ENCODE measurements around the gene FOXC1.
A peak's percentile ranks its signal among the peaks of the same experiment; 100 is the strongest.

FOXC1 gene

DNA sequence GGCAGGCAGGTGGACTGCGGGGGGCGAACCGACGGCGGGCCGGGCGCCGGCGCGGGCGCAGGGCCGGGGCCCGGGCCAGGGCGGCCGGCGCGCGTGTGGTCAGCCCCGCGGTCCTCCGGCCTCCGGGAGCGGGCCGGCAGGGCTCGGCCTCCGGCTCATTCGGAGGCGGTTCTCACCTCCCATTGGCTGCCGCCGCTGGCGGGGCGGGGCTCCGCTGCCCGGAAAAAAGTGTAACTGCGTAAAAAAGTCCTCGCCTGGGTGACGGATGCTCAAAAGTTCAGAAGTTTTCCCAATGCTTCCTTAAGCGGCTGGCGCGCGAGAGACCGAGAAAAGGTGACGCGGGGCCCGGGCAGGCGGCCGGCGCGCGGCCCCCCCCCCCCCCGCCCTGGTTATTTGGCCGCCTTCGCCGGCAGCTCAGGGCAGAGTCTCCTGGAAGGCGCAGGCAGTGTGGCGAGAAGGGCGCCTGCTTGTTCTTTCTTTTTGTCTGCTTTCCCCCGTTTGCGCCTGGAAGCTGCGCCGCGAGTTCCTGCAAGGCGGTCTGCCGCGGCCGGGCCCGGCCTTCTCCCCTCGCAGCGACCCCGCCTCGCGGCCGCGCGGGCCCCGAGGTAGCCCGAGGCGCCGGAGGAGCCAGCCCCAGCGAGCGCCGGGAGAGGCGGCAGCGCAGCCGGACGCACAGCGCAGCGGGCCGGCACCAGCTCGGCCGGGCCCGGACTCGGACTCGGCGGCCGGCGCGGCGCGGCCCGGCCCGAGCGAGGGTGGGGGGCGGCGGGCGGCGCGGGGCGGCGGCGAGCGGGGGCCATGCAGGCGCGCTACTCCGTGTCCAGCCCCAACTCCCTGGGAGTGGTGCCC is at the start of gene FOXC1:
Gene FOXC1 (plus strand): TSS at position 268 of the 849 bp plus-strand sequence. CDS start 531 bp downstream, at position 799.
- peak; percentile 61 for DNase-seq

DNA sequence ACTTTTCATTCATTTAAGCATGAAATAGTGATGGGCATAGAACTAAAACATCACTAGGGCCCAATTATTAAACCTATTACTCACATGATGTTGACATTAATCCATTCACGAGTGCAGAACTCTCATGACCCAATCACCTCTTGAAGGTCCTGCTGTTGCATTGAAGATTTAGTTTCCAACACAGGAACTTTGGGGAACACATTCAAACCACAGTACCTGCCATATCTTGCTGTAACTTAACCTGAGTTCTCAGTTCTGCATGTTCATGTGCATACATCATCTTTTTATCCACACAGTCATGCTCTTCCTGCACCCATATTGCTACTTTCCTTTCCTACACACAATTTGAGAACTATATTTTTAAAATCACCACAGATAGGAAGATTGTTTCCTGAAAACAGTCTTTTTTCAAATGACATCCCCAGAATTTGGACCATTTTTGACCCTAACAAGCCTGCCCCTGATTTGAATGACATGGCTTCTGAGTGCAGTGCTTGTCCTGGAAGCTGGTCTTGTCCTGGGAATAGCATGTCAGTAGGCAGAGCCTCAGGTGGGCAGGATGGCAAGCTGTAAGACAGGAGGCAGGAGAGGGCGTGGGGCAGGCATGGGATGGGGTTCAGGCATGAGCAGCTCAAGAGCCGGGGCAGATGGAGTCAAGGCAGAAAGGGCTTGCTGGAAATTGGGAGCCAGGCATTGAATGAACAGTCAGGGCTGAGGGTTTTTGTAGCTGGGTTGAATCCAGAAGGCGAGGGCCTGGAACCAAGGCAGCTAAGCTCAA is 49.2 kb upstream of the FOXC1 start:
- no peak for DNase-seq

DNA sequence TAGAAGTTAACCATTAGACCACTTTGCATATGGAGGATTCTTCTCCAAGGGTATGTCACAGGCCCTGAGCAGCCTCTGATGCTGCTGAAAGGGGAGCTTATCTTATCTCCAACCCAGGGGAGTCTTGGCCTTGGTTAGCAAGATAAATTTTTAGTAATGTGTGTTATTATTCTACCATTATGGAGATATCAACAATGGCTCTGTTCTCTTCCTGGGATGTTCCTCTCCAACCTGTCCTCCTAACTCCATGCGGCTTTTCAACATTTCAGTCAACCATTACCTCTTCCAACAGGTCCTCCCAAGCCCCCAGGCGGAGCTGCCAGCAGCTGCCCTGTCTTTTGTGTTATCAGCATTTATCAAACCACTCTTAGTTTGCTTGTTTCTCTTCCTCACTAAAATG is 48.4 kb upstream of the FOXC1 start:
- no peak for DNase-seq

DNA sequence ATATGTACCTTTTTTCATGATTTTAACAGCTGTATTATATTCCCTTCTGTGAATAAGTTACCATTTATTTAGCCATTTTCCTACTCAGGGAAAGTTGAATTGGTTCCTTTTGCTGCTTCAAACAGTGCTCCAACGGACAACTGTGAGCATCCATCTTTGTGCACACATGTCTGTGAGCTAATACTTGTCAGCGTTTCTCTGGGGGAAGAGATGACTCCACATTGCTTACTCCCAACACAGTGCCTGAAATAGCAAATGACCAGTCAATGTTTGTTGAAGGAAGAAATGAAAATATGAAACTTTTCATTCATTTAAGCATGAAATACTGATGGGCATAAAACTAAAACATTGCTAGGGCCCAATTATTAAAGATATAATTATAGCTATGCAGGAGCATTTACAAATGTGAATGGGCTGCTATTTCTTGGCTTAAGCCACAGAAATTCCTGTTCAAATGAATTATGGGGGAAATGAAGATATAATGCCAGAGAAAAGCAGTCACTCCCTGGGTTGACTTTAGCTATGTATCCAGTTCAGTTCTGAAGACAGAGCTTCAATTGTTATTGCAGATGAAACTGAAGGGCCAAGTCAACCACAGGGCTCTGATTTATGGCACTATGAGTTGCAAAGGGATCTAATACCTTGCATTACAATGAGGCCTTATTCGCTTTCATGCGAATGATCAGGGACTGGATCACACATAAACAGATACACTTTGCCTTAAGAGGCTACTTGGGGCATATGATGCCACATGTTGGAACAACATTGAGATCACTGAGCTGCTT is 47.4 kb upstream of the FOXC1 start:
- no peak for DNase-seq

DNA sequence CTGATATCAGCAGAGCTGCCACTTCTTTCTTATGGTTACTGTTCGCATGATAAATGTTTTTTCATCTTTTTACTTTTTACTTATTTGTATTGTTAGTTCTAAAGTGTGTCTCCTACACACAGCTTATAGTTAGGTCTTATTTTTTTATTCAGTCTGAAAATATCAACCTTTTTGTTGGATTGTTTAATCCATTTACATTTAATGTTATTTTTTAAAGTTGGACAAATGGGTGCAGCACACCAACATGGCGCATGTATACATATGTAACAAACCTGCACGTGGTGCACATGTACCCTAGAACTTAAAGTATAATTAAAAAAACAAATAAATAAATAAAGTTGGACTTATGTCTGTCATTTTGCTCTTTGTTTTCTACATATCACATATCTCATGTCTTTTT is 40.3 kb upstream of the FOXC1 start:
- DNase-seq, result no peak

DNA sequence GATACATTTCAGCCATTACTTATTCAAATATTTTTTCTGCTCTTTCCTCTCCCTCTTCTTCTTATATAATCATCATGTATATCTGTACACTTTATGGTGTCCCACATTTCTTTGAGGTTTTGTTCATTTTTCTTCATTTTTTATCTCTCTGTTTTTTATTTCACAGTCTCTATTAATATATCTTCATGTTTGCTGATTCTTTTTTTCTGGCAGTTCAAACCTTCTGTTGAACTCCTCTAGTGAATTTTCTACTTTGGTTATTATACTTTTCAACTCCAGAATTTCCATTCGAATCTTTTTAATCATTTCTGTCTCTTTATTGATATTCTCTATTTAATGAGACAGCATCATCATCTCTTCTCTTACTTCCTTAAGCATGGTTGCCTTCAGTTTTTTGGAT is 38.9 kb upstream of the FOXC1 start:
- DNase-seq, result no peak

DNA sequence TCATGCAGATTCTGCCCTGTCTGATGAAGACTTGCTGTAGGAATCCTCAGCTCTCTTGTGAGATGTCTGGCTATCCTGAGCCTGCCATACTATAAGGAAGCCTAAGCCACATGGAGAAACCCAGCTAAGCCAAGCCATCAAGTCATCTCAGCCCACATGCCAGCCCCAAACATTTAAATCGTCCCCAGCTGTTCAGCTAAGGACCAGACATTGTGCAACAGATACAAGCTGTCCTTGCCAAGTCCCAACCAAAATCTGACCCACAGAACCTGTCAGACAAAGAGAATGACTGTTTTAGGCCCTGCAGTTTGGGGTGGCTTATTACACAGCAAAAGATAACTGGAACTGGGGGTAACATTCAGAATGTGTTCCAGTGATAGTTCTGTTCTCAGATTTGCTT is 36.8 kb upstream of the FOXC1 start:
- no peak for DNase-seq

DNA sequence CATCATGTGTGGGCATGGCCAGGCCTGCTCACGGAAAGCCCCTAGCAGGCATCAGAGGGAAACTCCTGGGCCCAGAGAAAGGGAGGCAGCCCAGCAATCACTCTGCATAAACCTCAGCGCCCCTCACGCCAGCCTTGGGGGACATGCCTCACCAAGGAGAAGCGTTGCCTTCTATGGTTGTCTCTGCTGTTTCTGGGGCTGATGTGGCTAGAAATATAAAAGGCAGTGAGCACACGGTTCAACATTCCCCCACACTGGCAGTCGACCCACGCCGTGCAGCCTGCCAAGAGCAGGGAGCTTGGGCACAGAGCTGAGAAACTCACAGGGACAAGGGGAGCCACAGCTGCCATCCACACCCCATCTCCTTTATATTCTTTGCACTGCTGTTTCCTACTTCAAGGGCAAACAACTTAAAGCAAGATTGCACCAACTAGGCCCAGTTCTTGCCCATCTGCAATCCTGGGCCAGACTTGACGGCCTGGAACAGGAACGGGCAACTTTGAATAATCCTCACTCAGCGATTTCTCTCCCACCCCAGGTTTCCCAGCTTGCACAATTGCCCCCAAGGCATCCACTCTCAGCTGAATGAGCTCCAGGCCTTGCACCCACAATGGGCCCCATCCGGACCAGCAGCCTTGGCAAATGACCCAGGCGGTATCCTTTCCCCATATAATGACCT is 35.5 kb upstream of the FOXC1 start:
- DNase-seq, result no peak

DNA sequence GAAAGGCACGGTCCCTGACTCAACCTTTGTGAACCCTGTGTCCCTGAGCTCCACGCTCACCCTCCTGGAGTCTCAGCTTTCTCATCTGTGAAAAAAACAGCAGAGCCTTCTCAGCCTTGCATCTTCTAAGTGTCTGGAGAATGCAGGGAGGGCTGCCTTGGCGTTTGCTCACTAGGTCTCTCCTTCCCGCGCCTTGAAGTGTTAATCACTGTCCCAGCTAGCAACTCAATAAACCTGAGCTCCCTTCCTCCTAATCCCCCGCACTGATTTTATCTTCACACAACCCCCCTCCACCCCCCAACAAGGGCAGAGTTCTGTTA is 34.9 kb upstream of the FOXC1 start:
- peak; percentile 70 for DNase-seq

DNA sequence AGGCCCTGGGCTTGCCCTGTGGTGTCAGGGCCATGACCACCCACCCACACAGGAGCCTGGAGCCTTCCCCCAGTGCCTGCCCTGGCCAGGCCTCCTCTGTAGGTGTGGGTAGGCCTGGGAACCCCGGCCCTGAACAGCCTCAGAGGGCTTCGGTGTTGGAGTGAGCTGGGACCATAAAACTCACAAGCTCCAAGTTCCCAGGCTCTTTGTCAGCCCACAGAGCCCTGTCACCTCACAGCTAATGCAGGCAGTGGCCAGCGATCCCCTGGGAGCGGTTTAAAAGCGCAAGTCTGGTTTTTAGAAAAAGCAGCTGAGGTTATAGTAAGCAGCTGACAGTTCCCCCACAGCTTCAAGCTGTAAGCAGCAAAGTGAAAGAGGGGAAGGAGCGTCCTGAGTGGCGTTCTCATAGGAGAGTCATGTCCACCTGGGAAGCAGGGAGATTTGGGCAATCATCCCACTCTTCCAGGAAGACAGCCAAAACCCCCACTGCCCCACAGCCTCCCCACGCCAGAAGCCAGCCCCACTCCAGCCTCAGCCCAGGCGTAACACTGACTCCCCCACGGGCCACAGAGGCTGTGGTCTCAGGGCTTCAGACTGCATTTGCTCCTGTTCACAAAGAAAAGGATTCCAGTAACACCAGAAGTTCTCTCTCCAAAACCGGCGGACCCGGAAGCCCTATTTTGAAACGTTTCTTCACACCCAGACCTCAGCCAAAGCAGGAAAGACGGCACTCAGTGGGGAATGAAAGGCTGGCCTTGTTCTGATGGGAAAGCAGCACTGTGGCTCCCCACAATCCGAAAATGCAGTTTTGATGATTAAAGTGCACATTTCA is 34.3 kb upstream of the FOXC1 start:
- DNase-seq, result peak; percentile 62

DNA sequence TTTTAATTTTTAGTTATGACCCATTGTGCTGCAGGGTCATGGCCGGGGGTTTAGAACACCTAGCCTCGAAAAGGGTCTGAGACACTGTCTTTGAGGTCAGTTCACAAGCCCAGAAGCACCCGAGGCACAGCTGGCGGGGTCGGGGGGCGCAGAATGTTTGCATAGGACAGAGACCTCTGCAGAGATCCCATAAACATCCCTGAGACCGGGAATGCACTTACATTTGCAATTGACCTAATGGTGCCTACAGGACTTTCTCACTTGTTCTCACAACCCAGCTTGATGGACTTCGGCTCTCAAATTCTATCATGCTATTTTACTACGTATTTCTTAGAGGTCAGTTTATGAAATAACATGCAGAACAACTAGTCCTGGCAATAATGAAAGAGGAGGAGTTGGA is 33.5 kb upstream of the FOXC1 start:
- DNase-seq, result no peak

DNA sequence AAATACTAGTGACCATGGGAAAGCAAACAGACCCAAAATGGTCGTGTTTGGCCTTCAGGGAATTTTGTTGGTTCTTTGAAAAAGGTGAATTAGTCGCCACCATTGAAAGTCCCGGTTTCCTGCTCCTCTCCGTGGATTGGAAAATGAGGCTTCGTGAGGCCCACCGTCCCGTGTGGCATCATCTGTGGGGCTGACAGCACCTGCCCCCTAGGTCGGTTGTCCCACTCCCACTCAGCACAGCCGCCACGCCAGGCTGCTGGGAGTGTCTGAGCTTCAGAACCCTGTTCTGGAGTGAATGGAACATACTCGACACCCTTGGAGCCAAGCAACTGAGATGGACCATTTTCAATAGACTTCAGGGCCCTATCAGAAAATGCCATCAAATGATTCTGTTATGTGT is 33.0 kb upstream of the FOXC1 start:
- DNase-seq, result no peak

DNA sequence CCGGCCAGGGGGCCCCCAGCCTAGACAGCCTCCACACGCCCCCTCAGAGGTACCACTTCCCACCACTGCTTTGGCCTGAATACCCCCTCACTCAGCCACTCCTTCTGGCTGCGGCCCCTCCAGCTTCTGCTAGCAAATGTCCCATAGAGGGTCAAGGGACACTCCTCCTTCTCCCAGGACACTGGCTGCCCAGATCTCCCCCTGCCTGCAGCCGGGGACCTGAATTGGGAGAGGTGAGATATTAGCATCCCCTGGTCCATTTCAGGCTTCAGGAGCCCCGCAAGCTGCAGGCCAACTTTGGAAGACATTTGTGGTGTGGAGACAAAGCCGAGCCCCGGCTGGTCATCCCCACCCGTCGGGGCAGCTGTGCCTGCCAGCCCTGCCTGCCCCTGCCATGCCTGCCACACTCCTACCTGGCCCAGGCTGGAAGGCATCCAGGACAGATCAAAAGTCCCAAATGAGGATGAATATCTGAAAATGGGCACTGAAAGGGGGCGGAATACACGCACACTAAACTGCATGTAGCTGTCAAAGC is 32.5 kb upstream of the FOXC1 start:
- DNase-seq, result no peak

DNA sequence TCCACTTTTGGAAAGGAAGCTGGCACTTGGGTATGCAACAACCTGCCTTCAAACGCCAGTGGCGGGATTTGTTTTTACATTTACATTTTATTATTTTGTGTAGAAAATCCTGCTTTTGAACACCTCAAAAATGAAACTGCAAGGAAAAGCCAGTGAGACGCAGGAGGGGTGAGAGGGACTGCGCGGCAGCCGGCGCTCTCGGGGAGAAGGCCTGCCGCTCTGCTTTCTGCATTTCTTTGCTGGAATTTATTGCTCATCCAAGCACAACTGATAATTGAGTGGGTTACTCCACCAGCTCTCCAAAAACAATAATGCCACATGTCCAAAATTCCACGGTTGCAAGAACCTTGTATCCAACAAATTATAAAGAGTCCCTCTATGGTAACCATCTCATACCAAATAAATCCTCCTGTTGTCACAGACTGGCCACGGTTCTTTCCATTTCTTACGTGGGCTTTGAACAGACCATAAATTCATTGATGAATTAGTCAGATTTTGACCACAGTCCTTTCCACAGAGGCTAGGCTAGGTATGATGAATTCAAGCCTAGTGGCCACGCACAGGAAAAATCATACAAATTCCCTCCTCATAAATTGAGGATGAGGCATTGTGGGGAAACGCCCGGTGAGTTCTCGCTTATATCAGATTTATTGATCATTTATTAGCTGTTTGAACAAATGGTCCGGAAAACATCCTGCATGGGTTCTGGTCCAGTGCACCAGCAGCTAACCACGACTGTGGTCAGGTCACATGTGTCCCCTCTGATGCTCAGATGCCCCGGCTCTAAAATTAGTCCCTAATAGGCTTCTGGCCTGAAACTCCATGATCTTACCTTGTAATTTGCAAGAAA is 31.6 kb upstream of the FOXC1 start:
- no peak for DNase-seq

DNA sequence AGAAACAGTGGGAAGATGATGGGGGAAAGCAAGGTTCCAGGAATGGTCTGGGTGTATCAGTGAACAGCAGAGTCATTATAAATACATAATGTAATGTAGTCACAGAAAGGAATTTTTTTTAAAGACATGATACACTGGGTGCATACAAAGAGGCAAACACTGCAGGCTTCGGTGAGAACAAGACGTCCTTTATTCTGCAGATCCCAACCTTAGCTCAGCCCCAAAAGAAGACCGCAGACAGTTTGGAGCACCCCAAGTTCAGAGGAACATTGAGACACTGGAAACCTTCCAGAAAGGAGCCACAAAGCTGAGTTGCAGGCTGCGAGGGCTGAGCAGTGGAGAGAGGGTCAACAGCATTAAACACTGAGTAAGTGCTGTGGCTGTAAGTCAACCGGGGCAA is 30.6 kb upstream of the FOXC1 start:
- DNase-seq, result no peak

DNA sequence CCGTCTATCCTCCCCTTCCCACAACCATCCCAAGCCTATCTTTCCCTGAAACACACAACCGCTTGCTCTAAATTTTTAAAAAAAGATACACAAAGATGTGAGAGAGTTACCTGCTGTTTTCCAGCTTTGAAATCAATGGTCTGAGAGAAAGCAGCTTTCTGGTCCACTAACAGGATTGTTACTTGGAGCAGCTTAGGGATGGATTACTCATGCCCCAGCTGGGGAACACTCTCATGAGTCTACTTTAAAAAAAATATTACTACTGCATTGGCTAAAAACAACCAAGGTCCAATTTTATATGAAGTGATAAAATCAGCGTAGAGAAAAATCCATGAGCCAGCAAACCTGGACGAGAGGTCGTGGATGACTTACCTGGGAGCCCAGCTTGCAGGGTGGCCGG is 29.6 kb upstream of the FOXC1 start:
- DNase-seq, result peak; percentile 92

DNA sequence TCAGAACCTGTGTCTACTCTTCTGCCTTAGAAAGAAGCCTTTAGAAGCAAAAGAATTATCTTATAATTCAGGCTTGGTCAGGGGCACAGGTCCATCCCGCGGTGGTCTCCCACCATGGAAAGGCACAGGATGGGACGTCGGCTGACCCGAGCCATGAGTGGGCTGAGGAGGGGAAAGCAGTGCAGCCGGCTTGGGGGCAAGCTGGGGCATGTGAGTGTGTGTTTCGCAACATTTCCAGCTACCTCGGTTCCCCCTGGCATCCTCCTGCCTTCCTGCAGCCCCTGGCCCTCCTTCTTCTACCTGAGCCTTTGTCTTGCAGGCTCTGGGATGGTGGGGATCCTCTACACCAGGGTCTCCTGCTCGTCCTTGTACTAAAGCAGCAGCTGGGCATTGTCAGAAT is 29.1 kb upstream of the FOXC1 start:
- no peak for DNase-seq

DNA sequence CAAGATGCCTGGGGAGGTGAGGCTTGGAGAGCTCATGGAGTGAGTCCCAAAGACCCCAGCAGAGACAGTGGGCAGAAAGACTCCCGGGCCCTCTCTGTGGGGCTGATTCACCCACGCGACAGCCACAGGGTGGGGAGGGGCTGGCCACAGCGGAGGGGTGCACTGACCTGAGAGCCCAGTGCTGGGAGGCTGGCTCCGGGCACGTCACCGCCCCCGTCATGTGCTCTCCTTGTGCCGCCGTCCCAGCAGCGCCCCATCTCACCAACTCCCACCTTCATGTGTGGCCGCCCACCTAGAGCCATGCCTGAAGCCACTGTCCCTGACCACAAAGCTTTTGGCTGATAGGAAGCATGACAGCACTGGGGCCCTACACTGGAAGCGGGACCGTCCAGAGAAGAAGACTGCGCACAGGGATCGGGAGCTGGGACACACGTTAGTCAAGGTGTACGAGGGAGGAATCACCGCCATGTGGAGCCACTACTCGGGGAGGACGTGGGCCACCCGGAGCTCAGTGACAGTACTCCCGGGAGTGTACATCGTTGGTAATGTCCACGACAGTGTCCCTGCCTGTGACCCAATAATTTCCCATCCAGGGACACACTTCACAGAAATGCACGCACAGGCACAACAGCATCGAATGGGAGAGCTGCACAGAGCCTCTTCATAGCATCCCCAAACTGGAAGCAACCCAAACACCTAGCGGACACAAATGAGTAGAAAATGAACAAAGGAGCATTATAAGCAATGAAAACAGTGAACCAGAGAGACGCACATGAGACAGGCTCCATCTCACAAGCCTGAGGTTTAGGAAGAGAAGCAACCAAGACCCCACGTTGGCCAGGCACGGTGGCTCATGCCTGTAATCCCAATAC is 28.4 kb upstream of the FOXC1 start:
- no peak for DNase-seq

DNA sequence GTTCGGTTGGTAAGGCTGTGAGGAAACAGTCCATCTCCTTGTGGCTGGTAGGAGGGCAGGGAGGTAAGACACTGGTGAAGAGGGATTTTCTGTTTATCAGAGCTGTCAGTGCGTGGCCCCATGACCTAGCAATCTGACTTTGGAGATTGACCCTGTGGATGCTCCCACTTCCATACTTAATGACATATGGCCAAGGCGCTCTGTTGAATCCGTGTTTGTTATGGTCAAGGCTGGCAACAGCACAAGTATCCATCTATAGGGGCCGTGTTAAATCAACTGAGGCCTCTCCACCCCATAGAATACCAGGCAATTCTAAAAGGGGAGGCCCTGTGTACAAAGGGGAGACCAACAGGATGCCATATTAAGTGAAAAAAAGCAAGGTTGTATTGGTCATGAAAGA is 25.6 kb upstream of the FOXC1 start:
- DNase-seq, result no peak

Data from NCI-H82 (cell line).